Measurements from ENCODE around the gene NUDT7. TPM values are rescaled to one million over a fixed set of nuclear protein-coding genes. Genes with fewer than 3 reads are reported as not detected.

NUDT7 gene
- total and polyA plus RNA-seq, 7 donors: 5.7 to 19.2 (median 15.0) TPM

DNA sequence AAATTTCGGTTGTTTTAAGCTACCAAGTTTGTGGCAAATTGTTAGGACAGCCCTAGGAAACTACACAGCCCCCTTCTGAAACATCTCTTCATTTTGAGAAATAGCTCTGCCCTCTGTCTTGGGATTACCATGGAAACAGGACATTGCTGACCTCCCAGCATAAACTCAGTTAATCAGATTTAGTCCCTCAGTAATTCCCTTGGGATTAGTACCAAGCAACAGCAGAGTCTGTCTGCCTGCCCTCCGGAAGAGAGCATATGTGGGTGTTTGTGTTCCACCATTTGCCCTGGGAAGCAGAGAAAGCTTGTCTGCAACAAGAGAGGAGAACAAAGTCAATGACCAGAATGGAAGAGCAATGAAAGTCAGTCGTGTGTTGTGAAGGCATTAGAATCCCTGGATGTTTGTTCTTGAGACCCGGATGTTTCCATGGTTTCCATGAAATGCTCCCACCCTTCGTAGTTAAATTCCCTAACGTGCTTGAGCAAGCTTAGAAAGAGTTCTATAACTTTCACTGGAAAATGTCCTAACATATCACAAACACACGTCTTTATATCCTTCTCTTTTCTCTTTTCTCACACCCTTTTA lies 26.2 kb downstream of the NUDT7 start:
- no peak for TF ChIP-seq EP300 (IDR thresholded peaks at IDR 0.05)
- no peak overlapping the region for H3K27ac ChIP-seq
- H3K4me3 ChIP-seq: no peak overlapping the region
- 37 to 72% methylated on average over 7 of the region's 7 CpGs for WGBS, 2 donors
- no peaks in the 10 kb centered on the region for H3K36me3 ChIP-seq
- intact Hi-C loops (cut with DNase I): no loop called here
- H3K4me1 ChIP-seq: no peaks in the 10 kb centered on the region
- DNase-seq: no peak
- H3K9me3 ChIP-seq: no peaks in the 10 kb centered on the region
- no peaks in the 10 kb centered on the region for H3K27me3 ChIP-seq

DNA sequence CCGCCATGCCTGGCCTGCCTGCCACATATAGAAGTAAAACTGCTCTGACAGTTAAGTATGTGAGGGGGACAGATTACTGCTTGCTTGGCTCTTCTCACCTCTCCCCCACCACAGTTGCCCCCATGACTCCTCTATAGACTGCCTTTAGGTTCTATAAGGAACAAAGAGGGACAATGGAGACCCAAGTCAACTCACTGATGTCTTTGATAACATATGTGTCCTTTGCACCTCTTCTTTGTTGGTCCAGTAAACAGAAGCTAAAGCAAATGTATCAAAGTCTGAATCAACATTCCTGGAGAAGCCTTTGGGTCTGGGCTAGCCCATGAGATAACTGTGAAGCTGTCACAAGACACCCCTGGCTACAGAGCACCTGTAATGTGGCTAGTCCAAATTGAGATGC lies 27.1 kb downstream of the NUDT7 start:
- Histone ChIP-seq H3K27ac (no peak overlapping the region), H3K4me3 (no peak overlapping the region), H3K4me1 (no peaks in the 10 kb centered on the region), H3K36me3 (no peaks in the 10 kb centered on the region), H3K27me3 (no peaks in the 10 kb centered on the region), H3K9me3 (no peaks in the 10 kb centered on the region)
- DNase-seq: no peak
- intact Hi-C loops (cut with DNase I): no loop called here
- 37 to 95% methylated on average over 1 of the region's 1 CpG for WGBS, 2 donors
- TF ChIP-seq POLR2A (IDR thresholded peaks at IDR 0.05) (no peak), EP300 (IDR thresholded peaks at IDR 0.05) (no peak), POLR2AphosphoS5 (IDR thresholded peaks at IDR 0.05) (no peak), CTCF (IDR thresholded peaks at IDR 0.05) (no peak)

- intact Hi-C loops (cut with DNase I): no loop called here
- Histone ChIP-seq H3K36me3 (no peaks in the 10 kb centered on the region), H3K4me1 (no peaks in the 10 kb centered on the region), H3K9me3 (no peaks in the 10 kb centered on the region), H3K4me3 (no peak overlapping the region), H3K27ac (no peak overlapping the region), H3K27me3 (no peaks in the 10 kb centered on the region)
- WGBS, 2 donors: 82 to 83% methylated on average over 5 of the region's 5 CpGs
- DNase-seq: no peak
- TF ChIP-seq EP300 (IDR thresholded peaks at IDR 0.05) (no peak), POLR2A (IDR thresholded peaks at IDR 0.05) (no peak), CTCF (IDR thresholded peaks at IDR 0.05) (no peak), POLR2AphosphoS5 (IDR thresholded peaks at IDR 0.05) (no peak)
These were observed 35.7 kb downstream of the NUDT7 start for GRCh38 chr16:77758046-77758445.

DNA sequence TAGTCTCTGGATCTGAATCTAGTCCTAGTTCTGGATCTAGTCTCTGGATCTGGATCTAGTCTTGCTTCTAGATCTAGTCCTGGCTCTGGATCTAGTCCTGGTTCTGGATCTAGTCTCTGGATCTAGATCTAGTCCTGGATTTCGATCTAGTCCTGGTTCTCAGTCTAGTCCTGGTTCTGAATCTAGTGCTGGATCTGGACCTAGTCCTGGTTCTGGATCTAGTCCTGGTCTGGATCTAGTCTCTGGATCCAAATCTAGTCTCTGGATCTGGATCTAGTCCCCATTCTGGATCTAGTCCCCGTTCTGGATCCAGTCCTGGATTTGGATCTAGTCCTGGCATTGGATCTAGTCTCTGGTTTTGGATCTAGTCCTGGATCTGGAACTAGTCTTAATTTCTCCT lies 36.2 kb downstream of the NUDT7 start:
- no peaks in the 10 kb centered on the region for H3K4me1 ChIP-seq
- H3K27me3 ChIP-seq: no peaks in the 10 kb centered on the region
- no peaks in the 10 kb centered on the region for H3K9me3 ChIP-seq
- no peak overlapping the region for H3K4me3 ChIP-seq
- 86 to 87% methylated on average over 2 of the region's 2 CpGs for WGBS, 2 donors
- H3K27ac ChIP-seq: no peak overlapping the region
- no peak for DNase-seq
- H3K36me3 ChIP-seq: no peaks in the 10 kb centered on the region
- no peak for TF ChIP-seq EP300 (IDR thresholded peaks at IDR 0.05)
- intact Hi-C loops (cut with DNase I): no loop called here

- TF ChIP-seq POLR2AphosphoS5 (IDR thresholded peaks at IDR 0.05) (no peak), CTCF (IDR thresholded peaks at IDR 0.05) (no peak), EP300 (IDR thresholded peaks at IDR 0.05) (no peak), POLR2A (IDR thresholded peaks at IDR 0.05) (no peak)
- no peak overlapping the region for H3K27ac ChIP-seq
- no peaks in the 10 kb centered on the region for H3K36me3 ChIP-seq
- H3K27me3 ChIP-seq: no peaks in the 10 kb centered on the region
- WGBS, 2 donors: 35 to 94% methylated on average over 1 of the region's 1 CpG
- intact Hi-C loops (cut with DNase I): no loop called here
- DNase-seq: no peak
- no peak overlapping the region for H3K4me3 ChIP-seq
- peaks cover 0 to 6% (median 4%) of the 10 kb centered on the region in 4 donors for H3K4me1 ChIP-seq
- no peaks in the 10 kb centered on the region for H3K9me3 ChIP-seq
These were observed 36.9 kb downstream of the NUDT7 start for GRCh38 chr16:77759201-77759600.

DNA sequence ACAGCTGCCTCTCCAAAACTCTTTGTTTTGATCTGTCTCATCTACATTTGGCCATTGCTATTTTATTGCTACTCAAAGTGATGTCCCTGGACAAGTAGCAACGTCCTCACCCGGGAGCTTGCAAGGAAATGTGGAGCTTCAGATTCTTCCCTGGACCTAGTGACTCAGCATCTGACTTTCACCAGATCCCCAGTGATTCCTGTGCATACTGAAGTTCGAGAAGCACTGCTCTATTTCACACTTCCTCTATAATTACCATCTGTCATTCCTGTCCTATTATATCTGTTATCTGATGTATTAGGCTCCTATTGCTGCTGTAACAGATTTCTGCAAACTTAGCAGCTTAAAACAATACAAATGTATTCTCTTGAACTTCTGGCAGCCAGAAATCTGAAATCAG lies 37.5 kb downstream of the NUDT7 start:
- no peak for TF ChIP-seq POLR2A (IDR thresholded peaks at IDR 0.05)
- no peak for TF ChIP-seq CTCF (IDR thresholded peaks at IDR 0.05)
- no peak for TF ChIP-seq POLR2AphosphoS5 (IDR thresholded peaks at IDR 0.05)
- no peak for TF ChIP-seq EP300 (IDR thresholded peaks at IDR 0.05)
- Histone ChIP-seq H3K9me3 (no peaks in the 10 kb centered on the region), H3K36me3 (no peaks in the 10 kb centered on the region), H3K27ac (no peak overlapping the region), H3K27me3 (no peaks in the 10 kb centered on the region), H3K4me3 (no peak overlapping the region), H3K4me1 (peaks cover 0 to 12% (median 9%) of the 10 kb centered on the region in 4 donors)
- intact Hi-C loops (cut with DNase I): no loop called here
- 56 to 70% methylated on average over 3 of the region's 3 CpGs for whole genome bisulfite sequencing, 2 donors
- DNase-seq: no peak

Measured in sigmoid colon (tissue), 7 donors.